Measurements from ENCODE around the gene NUB1.

The NUB1 gene

DNA sequence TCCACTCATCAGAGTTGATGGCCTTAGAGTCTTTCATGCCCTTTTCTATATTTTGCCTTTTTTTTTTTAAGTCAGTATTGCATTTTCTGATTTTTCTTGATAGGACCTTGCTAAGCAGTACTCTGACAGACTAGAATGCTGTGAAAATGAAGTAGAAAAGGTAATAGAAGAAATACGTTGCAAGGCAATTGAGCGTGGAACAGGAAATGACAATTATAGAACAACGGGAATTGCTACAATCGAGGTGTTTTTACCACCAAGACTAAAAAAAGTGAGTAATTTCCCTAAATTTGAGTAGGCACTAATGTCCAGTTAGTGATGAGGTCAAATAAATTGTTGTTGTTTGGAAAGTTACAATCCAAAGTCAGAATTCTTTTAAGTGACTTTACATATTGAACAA is 7.4 kb downstream of the NUB1 start:
- TF ChIP-seq, protein P1, sequence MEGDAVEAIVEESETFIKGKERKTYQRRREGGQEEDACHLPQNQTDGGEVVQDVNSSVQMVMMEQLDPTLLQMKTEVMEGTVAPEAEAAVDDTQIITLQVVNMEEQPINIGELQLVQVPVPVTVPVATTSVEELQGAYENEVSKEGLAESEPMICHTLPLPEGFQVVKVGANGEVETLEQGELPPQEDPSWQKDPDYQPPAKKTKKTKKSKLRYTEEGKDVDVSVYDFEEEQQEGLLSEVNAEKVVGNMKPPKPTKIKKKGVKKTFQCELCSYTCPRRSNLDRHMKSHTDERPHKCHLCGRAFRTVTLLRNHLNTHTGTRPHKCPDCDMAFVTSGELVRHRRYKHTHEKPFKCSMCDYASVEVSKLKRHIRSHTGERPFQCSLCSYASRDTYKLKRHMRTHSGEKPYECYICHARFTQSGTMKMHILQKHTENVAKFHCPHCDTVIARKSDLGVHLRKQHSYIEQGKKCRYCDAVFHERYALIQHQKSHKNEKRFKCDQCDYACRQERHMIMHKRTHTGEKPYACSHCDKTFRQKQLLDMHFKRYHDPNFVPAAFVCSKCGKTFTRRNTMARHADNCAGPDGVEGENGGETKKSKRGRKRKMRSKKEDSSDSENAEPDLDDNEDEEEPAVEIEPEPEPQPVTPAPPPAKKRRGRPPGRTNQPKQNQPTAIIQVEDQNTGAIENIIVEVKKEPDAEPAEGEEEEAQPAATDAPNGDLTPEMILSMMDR (IDR thresholded peaks at IDR 0.05; ENCODE audit: control insufficient read depth, insufficient read depth, low read depth, low read length, missing control alignments): no peak
- no peak overlapping the region for H3K4me3 ChIP-seq (ENCODE audit: control insufficient read depth, low read depth, low read length)
- no peak for DNase-seq (ENCODE audit: low read depth)

DNA sequence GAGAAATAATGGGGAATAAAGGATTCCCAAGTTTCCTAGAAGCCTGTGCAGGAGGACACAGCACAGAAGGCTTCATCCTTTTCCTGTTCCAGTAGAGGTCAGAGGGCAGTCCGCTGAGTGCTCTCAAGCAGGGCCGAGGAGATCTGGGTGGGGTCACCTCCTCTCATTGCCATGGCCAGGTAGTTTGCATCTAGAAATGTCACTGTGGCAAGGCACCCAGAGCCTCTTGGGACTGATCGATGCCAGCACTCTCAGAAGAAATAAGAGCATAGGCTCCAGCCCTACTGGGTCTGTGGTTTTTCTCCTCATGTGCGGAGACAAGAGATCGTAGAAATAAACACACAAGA is 7.9 kb downstream of the NUB1 start:
- no peak for DNase-seq (ENCODE audit: low read depth)
- no peak overlapping the region for H3K4me3 ChIP-seq (ENCODE audit: control insufficient read depth, low read depth, low read length)

DNA sequence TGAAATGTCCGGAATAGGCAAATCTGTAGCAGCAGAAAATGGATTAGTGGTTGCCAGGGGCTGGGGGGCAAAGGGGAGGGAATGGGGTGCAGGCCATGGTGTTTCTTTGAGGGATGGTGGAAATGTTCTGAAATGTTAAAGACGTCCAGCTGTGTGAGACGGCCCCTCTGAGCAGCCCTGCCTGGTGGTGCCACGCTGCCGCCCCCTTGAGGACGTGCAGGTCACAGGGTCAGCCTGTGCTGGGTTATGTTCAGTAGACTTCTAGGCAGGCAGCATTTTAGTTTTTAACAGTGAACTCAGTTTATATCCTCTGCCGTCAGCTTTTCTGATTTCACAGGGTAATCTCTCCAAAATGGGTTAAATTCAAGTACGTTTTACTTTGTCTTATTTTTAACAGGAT is 9.4 kb downstream of the NUB1 start:
- no peak overlapping the region for H3K4me3 ChIP-seq (ENCODE audit: control insufficient read depth, low read depth, low read length)
- TF ChIP-seq, protein P1 (IDR thresholded peaks at IDR 0.05; ENCODE audit: control insufficient read depth, insufficient read depth, low read depth, low read length, missing control alignments): peak; percentile 13
- DNase-seq (ENCODE audit: low read depth): no peak

More for the DNA sequence above, 7.9 kb downstream of the NUB1 start:
- TF ChIP-seq, protein P1 (IDR thresholded peaks at IDR 0.05; ENCODE audit: control insufficient read depth, insufficient read depth, low read depth, low read length, missing control alignments): no peak

DNA sequence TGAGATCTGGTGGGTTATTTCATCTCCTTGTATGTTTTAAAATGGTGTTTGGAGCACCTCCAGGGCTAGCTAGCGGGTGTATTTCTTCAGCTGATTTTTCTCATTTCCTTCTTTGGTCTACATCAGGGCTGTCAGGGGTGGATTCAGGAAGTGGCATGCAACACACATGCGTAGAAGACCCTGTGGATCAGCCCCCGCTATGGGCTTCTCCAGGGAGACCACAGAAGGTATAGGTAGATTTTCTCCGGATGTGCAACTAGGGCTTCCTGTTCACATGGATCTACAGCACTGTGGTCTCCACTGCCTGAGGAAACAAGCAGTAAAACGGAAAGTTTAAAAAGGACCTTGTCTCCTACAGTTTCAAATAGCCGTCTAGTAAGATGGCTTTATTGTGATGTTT is 10.4 kb downstream of the NUB1 start:
- TF ChIP-seq, protein P1 (IDR thresholded peaks at IDR 0.05; ENCODE audit: control insufficient read depth, insufficient read depth, low read depth, low read length, missing control alignments): no peak
- no peak overlapping the region for H3K4me3 ChIP-seq (ENCODE audit: control insufficient read depth, low read depth, low read length)
- no peak for DNase-seq (ENCODE audit: low read depth)

DNA sequence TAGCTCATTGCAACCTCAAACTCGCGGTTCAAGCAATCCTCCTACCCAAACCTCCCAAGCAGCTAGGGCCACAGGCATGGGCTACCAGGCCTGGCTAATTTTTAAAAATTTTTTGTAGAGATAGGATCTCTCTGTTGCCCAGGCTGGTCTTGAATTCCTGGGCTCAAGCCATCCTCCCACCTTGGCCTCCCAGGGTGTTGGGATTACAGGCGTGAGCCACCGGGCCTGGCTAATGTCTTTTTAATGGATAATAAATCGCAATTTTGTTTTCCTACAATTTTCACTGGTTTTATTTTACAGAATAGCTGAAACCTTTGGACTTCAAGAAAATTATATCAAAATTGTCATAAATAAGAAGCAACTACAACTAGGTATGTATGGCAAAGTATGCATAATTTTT is 10.9 kb downstream of the NUB1 start:
- DNase-seq (ENCODE audit: low read depth): no peak
- TF ChIP-seq, protein P1 (IDR thresholded peaks at IDR 0.05; ENCODE audit: control insufficient read depth, insufficient read depth, low read depth, low read length, missing control alignments): no peak
- H3K4me3 ChIP-seq (ENCODE audit: control insufficient read depth, low read depth, low read length): no peak overlapping the region

DNA sequence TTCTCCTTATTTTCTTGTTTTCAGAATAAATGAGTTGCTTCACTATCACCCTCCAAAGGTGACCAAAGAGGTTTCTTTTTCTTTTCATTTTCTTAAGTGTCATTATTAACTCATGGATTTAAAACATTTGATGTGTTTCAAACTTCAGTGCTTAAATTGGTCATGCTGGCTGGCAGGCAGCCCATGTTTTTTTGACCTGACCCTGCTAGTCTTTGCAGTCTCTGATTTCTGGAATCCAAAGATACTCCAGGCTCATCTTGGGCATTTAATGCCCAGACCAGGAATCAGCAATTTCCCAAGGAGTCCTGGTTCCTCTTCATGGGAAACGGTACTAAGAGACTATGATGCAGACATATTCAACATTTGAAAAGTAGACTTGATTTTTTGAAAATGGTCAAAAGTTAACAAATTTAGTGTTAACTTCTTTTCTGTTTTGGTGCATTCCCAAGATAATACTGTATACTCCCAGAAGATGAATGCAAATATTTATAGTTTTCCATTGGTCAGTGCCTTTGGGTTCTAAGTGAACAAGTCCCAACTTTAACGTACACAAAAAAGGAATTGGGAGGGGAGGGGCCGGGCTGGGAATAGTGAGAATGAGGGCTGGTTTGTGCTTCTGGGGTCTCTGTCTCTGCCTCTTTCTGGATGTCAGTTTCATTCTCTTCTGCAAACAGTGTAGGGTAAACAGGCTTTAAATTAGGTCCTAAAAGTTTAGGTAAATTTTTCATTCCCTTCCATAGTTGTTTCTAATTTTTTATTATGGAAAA is 19.8 kb downstream of the NUB1 start:
- H3K4me3 ChIP-seq (ENCODE audit: control insufficient read depth, low read depth, low read length): no peak overlapping the region
- TF ChIP-seq, protein P1 (IDR thresholded peaks at IDR 0.05; ENCODE audit: control insufficient read depth, insufficient read depth, low read depth, low read length, missing control alignments): no peak
- DNase-seq (ENCODE audit: low read depth): no peak

All from AG09309 (cell line).